ENCODE measurements around the gene ANKHD1. TPM values are rescaled to one million over a fixed set of nuclear protein-coding genes. Genes with fewer than 3 reads are reported as not detected.

The ANKHD1 gene
- total and polyA plus RNA-seq, 9 of the 15 experiments (the other 6 are each of a cell fraction or from before 2014, with no cell fraction given), result 38.9 to 138 (median 78.7) TPM

GRCh38 chr5:140400730-140401361 lies 787 bp upstream of the ANKHD1 start (continued):
- TF ChIP-seq E4F1 (CRISPR knock-in tag; IDR thresholded peaks at IDR 0.05; ENCODE audit: borderline replicate concordance) (no peak), NFATC3 (IDR thresholded peaks at IDR 0.05) (no peak), FOXK1 (CRISPR knock-in tag; IDR thresholded peaks at IDR 0.05; ENCODE audit: borderline replicate concordance) (no peak; the same call in none of the 2 replicates), RREB1 (CRISPR knock-in tag; IDR thresholded peaks at IDR 0.05) (peak; percentile 20; the same call in 1 of the 2 replicates), PCBP1 (IDR thresholded peaks at IDR 0.05; ENCODE audit: low read depth, low read length, poor library complexity, severe bottlenecking) (peak; percentile 55), ZBTB2 (IDR thresholded peaks at IDR 0.05) (no peak), EWSR1 (IDR thresholded peaks at IDR 0.05; ENCODE audit: borderline replicate concordance, low read depth, partially characterized antibody) (no peak), CTBP1 (IDR thresholded peaks at IDR 0.05; ENCODE audit: borderline replicate concordance) (peak; percentile 89), NONO (IDR thresholded peaks at IDR 0.05; ENCODE audit: low read depth in 2 of 2, low read length in 1 of 2) (peak in 1 of 2 experiments; percentile 28; a peak in 1 of 4 replicates), ZNF232 (CRISPR knock-in tag; IDR thresholded peaks at IDR 0.05) (peak; percentile 82; the same call in 1 of the 2 replicates), OTX1 (CRISPR knock-in tag; IDR thresholded peaks at IDR 0.05) (no peak), SLC30A9 (CRISPR knock-in tag; IDR thresholded peaks at IDR 0.05) (no peak), ZNF133 (CRISPR knock-in tag; IDR thresholded peaks at IDR 0.05) (no peak), NFIC (IDR thresholded peaks at IDR 0.05) (peak; percentile 24; the same call in 1 of the 2 replicates), HINFP (tag; conservative IDR thresholded peaks at IDR 0.05; ENCODE audit: low read depth) (no peak), U2AF1 (optimal IDR thresholded peaks at IDR 0.05; ENCODE audit: low read depth, low read length) (no peak)
